HG02763 (cell line): Measurements from ENCODE around the gene RBM24.

ENCODE experiments used
- ATAC-seq: cut with Tn5 transposase; IDR thresholded peaks from one replicate; pipeline ENCODE4 v1.9.1; 2021; ENCODE audit warnings: mild to moderate bottlenecking, moderate library complexity; ENCODE audit not compliant: unreplicated experiment

Gene RBM24

GRCh38 chr6:17341117-17341805, 60.1 kb downstream of the RBM24 start:
- no peak for ATAC-seq

GRCh38 chr6:17341891-17342290, 60.7 kb downstream of the RBM24 start:
- ATAC-seq = no peak

GRCh38 chr6:17343215-17343614, 62.1 kb downstream of the RBM24 start:
- ATAC-seq = no peak
